GM23338 (cell line): ENCODE measurements around the gene TNRC18. TPM values are rescaled to one million over a fixed set of nuclear protein-coding genes. Genes with fewer than 3 reads are reported as not detected.
"Not testable (repeated sequence)": the region's sequence is repeated elsewhere in the genome, so short reads cannot be mapped to it uniquely, and the experiment has no call there.

ENCODE experiments used
- ATAC-seq: fragments of 200-7000 bp; cut with Tn5 transposase; 3 replicates; pipeline ENCODE4 v1.9.1; 2020
- DNase-seq: peaks from one replicate; pipeline ENCODE4 v3.0.0-alpha.2; 2015; ENCODE audit warnings: low spot score
- H2AFZ ChIP-seq: fragments of 200-600 bp; sonication (generic); 2 replicates; pipeline ENCODE4 v1.8.0; 2016; ENCODE audit warnings: antibody characterized with exemption, mild to moderate bottlenecking, moderate library complexity
- H3F3A ChIP-seq: fragments of 200-600 bp; sonication (generic); replicated peaks from 2 replicates; pipeline ENCODE4 v1.8.0; 2017; ENCODE audit warnings: antibody characterized with exemption, mixed run types, low read depth
- H3K27ac ChIP-seq: fragments of 200-600 bp; sonication (generic); 2 replicates; pipeline ENCODE4 v1.6.1; 2016; ENCODE audit warnings: low read depth
- H3K27me3 ChIP-seq: fragments of 200-600 bp; sonication (generic); 2 replicates; pipeline ENCODE4 v1.8.0; 2016; ENCODE audit warnings: mild to moderate bottlenecking, mixed run types, moderate library complexity; ENCODE audit not compliant: insufficient read depth
- H3K36me3 ChIP-seq: fragments of 200-600 bp; sonication (generic); 2 replicates; pipeline ENCODE4 v1.8.0; 2016; ENCODE audit warnings: mild to moderate bottlenecking; ENCODE audit not compliant: insufficient read depth
- H3K4me1 ChIP-seq: fragments of 200-600 bp; sonication (generic); 2 replicates; pipeline ENCODE4 v1.8.0; 2016; ENCODE audit warnings: mild to moderate bottlenecking, moderate library complexity; ENCODE audit not compliant: insufficient read depth
- H3K4me2 ChIP-seq: fragments of 200-600 bp; sonication (generic); 2 replicates; pipeline ENCODE4 v1.7.1; 2017; ENCODE audit warnings: mixed run types
- H3K4me3 ChIP-seq: fragments of 200-600 bp; sonication (generic); 2 replicates; pipeline ENCODE4 v1.6.1; 2016; ENCODE audit warnings: mixed run types
- H3K79me2 ChIP-seq: fragments of 200-600 bp; sonication (generic); replicated peaks from 2 replicates; pipeline ENCODE4 v1.8.0; 2017; ENCODE audit warnings: mild to moderate bottlenecking; ENCODE audit not compliant: insufficient read depth
- H3K9me2 ChIP-seq: fragments of 200-600 bp; sonication (generic); 2 replicates; pipeline ENCODE4 v1.8.0; 2017; ENCODE audit not compliant: insufficient read depth
- H4K20me1 ChIP-seq: fragments of 200-600 bp; sonication (generic); replicated peaks from 2 replicates; pipeline ENCODE4 v1.8.0; 2017; ENCODE audit warnings: mild to moderate bottlenecking; ENCODE audit not compliant: insufficient read depth
- H3K27ac Mint-ChIP-seq: 2 replicates; pipeline ENCODE4 v1.8.0; 2020; ENCODE audit warnings: inconsistent platforms, mild to moderate bottlenecking, moderate library complexity, mixed read lengths
- H3K27me3 Mint-ChIP-seq: 3 replicates; pipeline ENCODE4 v1.8.0; 2022; ENCODE audit warnings: low read depth, mild to moderate bottlenecking, moderate library complexity, mixed read lengths, inconsistent platforms; ENCODE audit not compliant: insufficient read depth, poor library complexity
- H3K36me3 Mint-ChIP-seq: 3 replicates; pipeline ENCODE4 v1.8.0; 2021; ENCODE audit warnings: low read depth, mild to moderate bottlenecking, inconsistent platforms, moderate library complexity, mixed read lengths
- H3K4me1 Mint-ChIP-seq: 3 replicates; pipeline ENCODE4 v1.8.0; 2020; ENCODE audit warnings: mild to moderate bottlenecking, inconsistent platforms, mixed read lengths
- H3K4me3 Mint-ChIP-seq: 3 replicates; pipeline ENCODE4 v1.8.0; 2021; ENCODE audit warnings: moderate library complexity, mild to moderate bottlenecking, inconsistent platforms, mixed read lengths
- H3K9me3 Mint-ChIP-seq: 3 replicates; pipeline ENCODE4 v1.8.0; 2020; ENCODE audit warnings: moderate library complexity, mild to moderate bottlenecking, inconsistent platforms, mixed read lengths
- CREB1 ChIP-seq: fragments of 250-450 bp; sonication (Bioruptor Pico); IDR thresholded peaks from 2 replicates; pipeline ENCODE4 v1.5.0; 2020; ENCODE audit warnings: low read depth, mild to moderate bottlenecking, moderate library complexity
- CTCF ChIP-seq, 2 experiments: fragments of 200-600 bp in 1 of 2; sonication (generic) in 1 of 2; conservative IDR thresholded peaks; 2 replicates each; pipeline versions ENCODE4 v1.5.1 to v1.6.1; 2016 to 2017; ENCODE audit warnings: antibody characterized with exemption in 2 of 2, low read depth in 2 of 2, mild to moderate bottlenecking in 2 of 2, moderate library complexity in 1 of 2
- ETS1 ChIP-seq: IDR thresholded peaks from 2 replicates; pipeline ENCODE4 v1.6.1; 2016; ENCODE audit warnings: antibody characterized with exemption
- EZH2 ChIP-seq: fragments of 200-600 bp; sonication (generic); IDR thresholded peaks from one replicate; pipeline ENCODE4 v1.8.0; 2017; ENCODE audit warnings: antibody characterized with exemption, mild to moderate bottlenecking, low read depth; ENCODE audit not compliant: unreplicated experiment
- NANOG ChIP-seq: IDR thresholded peaks from 2 replicates; pipeline ENCODE4 v1.6.1; 2016; ENCODE audit warnings: antibody characterized with exemption, borderline replicate concordance
- POLR2AphosphoS5 ChIP-seq: IDR thresholded peaks from 2 replicates; pipeline ENCODE4 v1.6.1; 2016; ENCODE audit warnings: antibody characterized with exemption, low read depth
- REST ChIP-seq: IDR thresholded peaks from one replicate; pipeline ENCODE4 v1.6.1; 2018; ENCODE audit warnings: antibody characterized with exemption; ENCODE audit not compliant: unreplicated experiment
- STAT1 ChIP-seq: IDR thresholded peaks from one replicate; pipeline ENCODE4 v1.6.1; 2016; ENCODE audit warnings: antibody characterized with exemption; ENCODE audit not compliant: unreplicated experiment
- ZNF114 ChIP-seq: fragments of 250-450 bp; sonication (Bioruptor Pico); IDR thresholded peaks from 2 replicates; pipeline ENCODE4 v1.5.0; 2020; ENCODE audit warnings: mild to moderate bottlenecking, moderate library complexity
- ZNF331 ChIP-seq: fragments of 250-450 bp; sonication (Bioruptor Pico); IDR thresholded peaks from 2 replicates; pipeline ENCODE4 v1.5.0; 2020; ENCODE audit warnings: low read depth, mild to moderate bottlenecking, moderate library complexity
- polyA plus RNA-seq: library from polyadenylated mRNA; unstranded; fragments of >200 nt; fragmentation: Nextera tagmentation; extraction: Ambion mirVana; gene quantifications from 2 replicates; pipeline ENCODE4 v1.2.1, GENCODE V29; 2016
- total RNA-seq: library from RNA; depleted of rRNA; stranded (reverse); fragments of >200 nt; shearing (Covaris generic); gene quantifications from 2 replicates; pipeline ENCODE4 v1.2.3, GENCODE V29; 2014

The TNRC18 gene
- total and polyA plus RNA-seq, 2 experiments from 2014 or later = 2.1 to 17.5 TPM

- no peaks in the 10 kb centered on the region for H3K79me2 ChIP-seq
These were observed 149.2 kb downstream of the TNRC18 start for GRCh38 chr7:5274441-5274840.

GRCh38 chr7:5273831-5274405 is 149.7 kb downstream of the TNRC18 start:
- not testable (repeated sequence) for H3K4me3 ChIP-seq, H3K27ac ChIP-seq, H4K20me1 ChIP-seq, H3K4me1 Mint-ChIP-seq, H3K36me3 Mint-ChIP-seq, H3K9me2 ChIP-seq, H3K27ac Mint-ChIP-seq, H3K4me1 ChIP-seq, H3K4me3 Mint-ChIP-seq, H3F3A ChIP-seq, H3K27me3 ChIP-seq, H3K9me3 Mint-ChIP-seq, H3K79me2 ChIP-seq, H3K36me3 ChIP-seq, DNase-seq, ATAC-seq, H2AFZ ChIP-seq, H3K4me2 ChIP-seq
- peaks cover 10% of the 10 kb centered on the region for H3K27me3 Mint-ChIP-seq

More at GRCh38 chr7:5274441-5274840, 149.2 kb downstream of the TNRC18 start:
- no peak for ATAC-seq
- Histone ChIP-seq H3K36me3 (no peaks in the 10 kb centered on the region), H3K27me3 (no peaks in the 10 kb centered on the region), H3F3A (no peaks in the 10 kb centered on the region), H4K20me1 (no peaks in the 10 kb centered on the region), H2AFZ (no peak overlapping the region), H3K4me1 (no peaks in the 10 kb centered on the region), H3K4me3 (no peak overlapping the region), H3K4me2 (no peak overlapping the region), H3K9me2 (no peaks in the 10 kb centered on the region), H3K27ac (no peak overlapping the region)
- H3K36me3 Mint-ChIP-seq = no peaks in the 10 kb centered on the region
- TF ChIP-seq ZNF114 (CRISPR knock-in tag) = no peak
- TF ChIP-seq EZH2 = no peak
- no peak for TF ChIP-seq STAT1
- no peak for TF ChIP-seq CREB1
- no peak for TF ChIP-seq ETS1
- TF ChIP-seq ZNF331 (CRISPR knock-in tag) = no peak
- TF ChIP-seq REST = no peak
- no peak for TF ChIP-seq NANOG
- TF ChIP-seq POLR2AphosphoS5 = no peak
- no peak for TF ChIP-seq CTCF (conservative IDR thresholded peaks at IDR 0.05; ENCODE audit: low read depth in 2 of 2)
- no peak overlapping the region for H3K4me3 Mint-ChIP-seq
- H3K27ac Mint-ChIP-seq = no peak overlapping the region
- peaks cover 8% of the 10 kb centered on the region for H3K27me3 Mint-ChIP-seq
- DNase-seq = no peak
- no peaks in the 10 kb centered on the region for H3K4me1 Mint-ChIP-seq
- no peaks in the 10 kb centered on the region for H3K9me3 Mint-ChIP-seq
